Ovary (tissue), 9 donors: ENCODE data around the gene MAPK6. TPM values are rescaled to one million over a fixed set of nuclear protein-coding genes. Genes with fewer than 3 reads are reported as not detected.

Source experiments
- DNase-seq, 5 donors: peaks; one replicate each; pipeline ENCODE4 v3.0.0-alpha.2; 2019 to 2020
- H3K27ac ChIP-seq, 2 donors: fragments of 200-600 bp; one replicate each; pipeline versions ENCODE4 v1.5.1 to v1.8.0; 2019 to 2022
- H3K27me3 ChIP-seq: fragments of 200-600 bp; one replicate; pipeline ENCODE4 v1.8.0; 2022
- H3K36me3 ChIP-seq: fragments of 200-600 bp; sonication (generic); one replicate; pipeline ENCODE4 v1.5.1; 2019
- H3K4me1 ChIP-seq: one replicate; pipeline ENCODE4 v1.8.1; 2013; ENCODE audit warnings: mild to moderate bottlenecking, moderate library complexity; ENCODE audit not compliant: insufficient read depth
- H3K4me3 ChIP-seq: fragments of 200-600 bp; sonication (generic); one replicate; pipeline ENCODE4 v1.5.1; 2017
- H3K9me3 ChIP-seq, 2 donors: fragments of 200-600 bp in 1 of 2; sonication (generic) in 1 of 2; one replicate each; pipeline versions ENCODE4 v1.5.1 to v1.8.1; 2013 to 2019; ENCODE audit warnings: mild to moderate bottlenecking in 1 of 2, moderate library complexity in 1 of 2
- EP300 ChIP-seq: sonication (generic); formaldehyde crosslinking; IDR thresholded peaks from one replicate; pipeline ENCODE4 v1.6.1; 2017; ENCODE audit warnings: antibody characterized with exemption
- POLR2A ChIP-seq: fragments of 450-650 bp; IDR thresholded peaks from one replicate; pipeline ENCODE4 v1.6.1; 2017; ENCODE audit warnings: antibody characterized with exemption, mild to moderate bottlenecking, moderate library complexity
- WGBS, 3 donors: extraction: QIAGEN DNeasy Blood & Tissue Kit in 1 of 3; methylation state at CpG; one replicate each; pipeline versions ENCODE4 v1.1.5 to v1.1.7; 2013 to 2017; 5-methylcytosine and 5-hydroxymethylcytosine counted together
- intact Hi-C, 4 donors: fragments of 100-400 bp; cut with DNase I; formaldehyde crosslinking; loops; one replicate each; pipeline versions ENCODE4 v1.11.0 to v1.15.1; 2022 to 2023
- polyA plus RNA-seq, 2 donors: library from polyadenylated mRNA; stranded (reverse); fragments of 200-250 nt in 1 of 2; fragments of 350-450 nt in 1 of 2; fragmentation: Illumina TruSeq in 1 of 2; extraction: RNeasy Lipid Tissue Mini Kit (QIAGEN cat#74804) in 1 of 2; gene quantifications; one replicate each; pipeline ENCODE4 v1.2.3, GENCODE V29; 2013 to 2014
- total RNA-seq, 7 donors: library from RNA; depleted of rRNA in 2 of 7; stranded (reverse); fragments of >200 nt in 2 of 7; fragmentation: NEBNext Ultra II Directional in 3 of 7; extraction: Animal tissue kit (Norgen Biotek cat#: 25700) in 3 of 7; gene quantifications; one replicate each; pipeline versions ENCODE4 v1.1.0 to v1.2.4, GENCODE V29; 2016 to 2023
- TF ChIP-seq, protein P1 (sequence below), 3 donors: fragments of 450-650 bp in 2 of 3; fragments of 200-600 bp in 1 of 3; IDR thresholded peaks; one replicate each; pipeline versions ENCODE4 v1.5.1 to v1.8.0; 2016 to 2022; ENCODE audit warnings: antibody characterized with exemption in 3 of 3, mild to moderate bottlenecking in 1 of 3
- donor health status: DM: no; HTN: no; CAD: no; lungs with moderate emphysema.
- donor health status: DM: no; HTN: no; CAD: no.
- donor health status: Bipolar disorder and iron deficiency.
- donor health status: DM: yes; HTN: yes; CAD: no.
- donor health status: DM: no; HTN: no; CAD: no.
- donor health status: DM: yes; HTN: yes; CAD: no.

Gene MAPK6
- total and polyA plus RNA-seq, 9 donors, result 5.9 to 24.5 (median 19.8) TPM

DNA sequence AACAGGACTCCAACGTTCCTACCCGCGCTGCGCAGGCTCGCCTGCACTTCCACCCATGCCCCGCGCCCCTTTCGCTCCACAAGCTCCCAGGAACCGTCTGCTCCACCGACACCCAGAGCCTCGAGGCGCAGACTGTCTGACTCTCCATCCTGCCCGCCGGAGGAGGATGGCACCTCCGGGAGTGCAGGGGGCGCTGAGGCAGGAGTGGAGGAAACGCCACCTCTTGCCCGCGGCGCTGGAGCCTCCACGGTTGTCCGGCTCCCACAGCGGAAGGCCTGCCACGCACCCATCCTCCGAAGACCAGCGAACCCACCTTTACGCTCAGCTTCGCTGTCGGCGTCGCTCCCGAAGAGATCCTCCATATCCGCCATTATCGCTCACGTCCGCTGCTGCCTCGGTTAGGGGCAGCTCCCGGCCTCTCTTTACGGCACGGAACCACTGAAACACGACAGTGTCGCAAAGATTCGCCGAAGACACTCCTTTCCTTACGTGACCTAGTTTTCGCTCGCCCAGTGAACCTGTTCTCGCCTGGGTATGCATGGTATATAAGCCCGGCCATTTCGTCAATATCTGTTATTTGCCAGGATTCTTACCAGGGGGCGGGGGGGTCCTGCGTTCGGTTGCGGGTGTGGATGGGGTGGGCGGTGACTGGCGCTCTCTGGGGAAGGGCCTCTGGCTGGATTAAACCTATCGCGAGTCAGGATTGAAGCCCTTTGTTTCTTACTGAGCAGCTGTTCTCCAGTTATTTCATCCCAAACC, 47.5 kb upstream of the MAPK6 start, which contains the start of gene LEO1:
Gene LEO1, minus strand, starts transcription at position 404 of the 759 bp plus-strand sequence. Its CDS starts 33 bp downstream, at position 371.
- peaks cover 7% of the 10 kb centered on the region for H3K4me1 ChIP-seq
- H3K27me3 ChIP-seq, result no peaks in the 10 kb centered on the region
- H3K4me3 ChIP-seq, result peak within 1 kb of the TSS; percentile 83
- no peak for TF ChIP-seq EP300
- TF ChIP-seq, protein P1, sequence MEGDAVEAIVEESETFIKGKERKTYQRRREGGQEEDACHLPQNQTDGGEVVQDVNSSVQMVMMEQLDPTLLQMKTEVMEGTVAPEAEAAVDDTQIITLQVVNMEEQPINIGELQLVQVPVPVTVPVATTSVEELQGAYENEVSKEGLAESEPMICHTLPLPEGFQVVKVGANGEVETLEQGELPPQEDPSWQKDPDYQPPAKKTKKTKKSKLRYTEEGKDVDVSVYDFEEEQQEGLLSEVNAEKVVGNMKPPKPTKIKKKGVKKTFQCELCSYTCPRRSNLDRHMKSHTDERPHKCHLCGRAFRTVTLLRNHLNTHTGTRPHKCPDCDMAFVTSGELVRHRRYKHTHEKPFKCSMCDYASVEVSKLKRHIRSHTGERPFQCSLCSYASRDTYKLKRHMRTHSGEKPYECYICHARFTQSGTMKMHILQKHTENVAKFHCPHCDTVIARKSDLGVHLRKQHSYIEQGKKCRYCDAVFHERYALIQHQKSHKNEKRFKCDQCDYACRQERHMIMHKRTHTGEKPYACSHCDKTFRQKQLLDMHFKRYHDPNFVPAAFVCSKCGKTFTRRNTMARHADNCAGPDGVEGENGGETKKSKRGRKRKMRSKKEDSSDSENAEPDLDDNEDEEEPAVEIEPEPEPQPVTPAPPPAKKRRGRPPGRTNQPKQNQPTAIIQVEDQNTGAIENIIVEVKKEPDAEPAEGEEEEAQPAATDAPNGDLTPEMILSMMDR (IDR thresholded peaks at IDR 0.05), result peak in 1 of 3 donors; percentile 26
- peak within 1 kb of the TSS; percentile 80 to 92 for H3K27ac ChIP-seq
- DNase-seq, result peak; percentile 85 to 91 (median 88)
- 0 to 1% (median 0%) methylated on average over 57 to 58 of the region's 58 CpGs for WGBS, 3 donors
- H3K36me3 ChIP-seq, result no peaks in the 10 kb centered on the region
- intact Hi-C loops, result loop anchor here in 2 of 4 donors (5.0 kb wide), 1 partner anchor 46 kb away; the partner anchor contains the start of gene MAPK6 (in 2 of the 2)
- H3K9me3 ChIP-seq, result no peaks in the 10 kb centered on the region

DNA sequence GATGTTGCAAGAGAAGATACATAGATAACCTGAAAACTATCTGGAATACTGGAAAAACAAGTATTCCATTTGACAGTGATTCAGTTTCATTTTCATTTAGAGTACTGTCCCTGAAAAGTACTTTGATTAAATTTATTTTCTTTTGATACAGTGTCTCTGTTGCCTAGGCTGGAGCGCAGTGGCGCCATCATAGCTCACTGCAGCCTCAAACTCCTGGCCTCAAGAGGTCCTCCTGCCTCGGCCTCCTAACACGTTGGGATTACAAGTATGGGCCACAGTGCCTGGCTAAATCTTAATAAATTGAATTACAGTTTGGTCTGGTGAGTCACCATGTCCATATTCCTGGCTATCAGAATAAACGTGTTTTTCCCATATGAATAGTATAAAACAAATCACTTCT, 45.8 kb upstream of the MAPK6 start:
- H3K36me3 ChIP-seq, result no peaks in the 10 kb centered on the region
- no peak overlapping the region for H3K27ac ChIP-seq
- no peaks in the 10 kb centered on the region for H3K9me3 ChIP-seq
- 54 to 82% (median 77%) methylated on average over 5 of the region's 5 CpGs for WGBS, 3 donors
- peaks cover 7% of the 10 kb centered on the region for H3K4me1 ChIP-seq
- no peaks in the 10 kb centered on the region for H3K27me3 ChIP-seq
- DNase-seq, result no peak
- H3K4me3 ChIP-seq, result no peak overlapping the region
- TF ChIP-seq POLR2A (no peak), EP300 (no peak)
- TF ChIP-seq, protein P1 (IDR thresholded peaks at IDR 0.05), result no peak
- intact Hi-C loops, result loop anchor here in 2 of 4 donors (5.0 kb wide), 1 partner anchor 44 kb away; the partner anchor contains the start of gene MAPK6 (in 2 of the 2)

DNA sequence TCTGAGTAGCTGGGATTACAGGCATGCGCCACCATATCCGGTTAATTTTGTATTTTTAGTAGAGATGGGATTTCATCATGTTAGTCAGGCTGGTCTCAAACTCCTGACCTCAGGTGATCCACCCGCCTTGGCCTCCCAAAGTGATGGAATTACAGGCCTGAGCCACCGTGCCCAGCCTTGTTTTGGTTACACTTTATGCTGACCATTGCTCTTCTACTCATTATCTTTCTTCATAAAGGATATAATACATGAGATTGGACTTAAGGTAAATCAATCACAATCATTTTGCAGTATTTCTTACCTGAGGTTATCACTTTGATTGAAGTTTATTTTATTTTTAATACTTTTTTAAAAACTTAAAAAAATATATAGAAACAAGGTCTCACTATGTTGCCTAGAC, 45.2 kb upstream of the MAPK6 start:
- intact Hi-C loops, result loop anchor here in 2 of 4 donors (5.0 kb wide), 1 partner anchor 44 kb away; the partner anchor contains the start of gene MAPK6 (in 2 of the 2)
- 93 to 95% (median 94%) methylated on average over 4 of the region's 4 CpGs for WGBS, 3 donors
- H3K27me3 ChIP-seq, result no peaks in the 10 kb centered on the region
- H3K4me3 ChIP-seq, result no peak overlapping the region
- TF ChIP-seq, protein P1 (IDR thresholded peaks at IDR 0.05), result no peak
- TF ChIP-seq POLR2A, result no peak
- TF ChIP-seq EP300, result no peak
- peaks cover 7% of the 10 kb centered on the region for H3K4me1 ChIP-seq
- no peak for DNase-seq
- H3K36me3 ChIP-seq, result no peaks in the 10 kb centered on the region
- no peak overlapping the region for H3K27ac ChIP-seq
- H3K9me3 ChIP-seq, result no peaks in the 10 kb centered on the region

DNA sequence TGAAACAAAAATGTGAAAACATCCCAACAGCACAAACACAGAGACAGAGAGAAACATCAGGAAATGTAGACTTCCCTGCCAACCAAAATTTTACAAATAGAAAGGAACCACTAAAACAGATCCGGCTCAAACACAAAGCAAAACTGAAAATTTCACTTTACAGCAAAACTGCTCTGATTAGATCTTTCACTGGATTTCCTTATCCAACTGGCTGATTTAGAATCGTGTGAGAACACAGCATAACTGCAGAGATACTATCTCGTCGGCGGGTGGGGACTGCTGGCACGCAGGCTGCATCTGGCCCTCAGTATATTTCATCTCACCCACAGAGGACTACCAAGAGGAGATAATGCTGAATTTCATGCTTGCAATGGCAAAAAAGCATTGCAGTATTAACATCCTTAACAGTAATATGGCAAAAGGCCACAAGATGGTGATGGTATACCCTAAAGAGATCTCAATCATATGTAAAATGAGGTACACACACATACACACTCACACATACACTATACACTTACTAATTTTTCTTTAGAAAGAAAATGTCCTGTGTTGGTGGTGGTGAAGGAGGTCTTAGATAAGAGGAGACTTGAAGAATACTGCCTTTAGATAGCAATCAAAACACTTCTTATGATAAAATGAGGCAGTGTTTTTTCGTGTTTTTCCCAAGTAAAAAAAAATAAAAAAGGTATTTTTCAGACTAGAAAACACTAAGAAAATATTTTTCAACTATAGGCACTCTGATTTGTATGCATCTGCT, 36.8 kb upstream of the MAPK6 start:
- no peak for DNase-seq
- 7 to 10% (median 9%) methylated on average over 7 of the region's 7 CpGs for WGBS, 3 donors
- Histone ChIP-seq H3K9me3 (no peaks in the 10 kb centered on the region), H3K4me1 (no peaks in the 10 kb centered on the region), H3K27me3 (no peaks in the 10 kb centered on the region), H3K36me3 (no peaks in the 10 kb centered on the region), H3K4me3 (no peak overlapping the region), H3K27ac (no peak overlapping the region)
- TF ChIP-seq POLR2A (no peak), EP300 (no peak)
- TF ChIP-seq, protein P1 (IDR thresholded peaks at IDR 0.05), result no peak
- intact Hi-C loops, result loop anchor here in 1 of 4 donors (10.0 kb wide), 1 partner anchor 333 kb away; no protein-coding TSS in a partner anchor
